Liver (tissue), 3 donors: Measurements from ENCODE around the gene FRMD1.

Experiments
- ATF3 ChIP-seq: IDR thresholded peaks from 2 replicates; pipeline ENCODE4 v1.6.1; 2016; ENCODE audit warnings: antibody characterized with exemption
- CTCF ChIP-seq: fragments of 150-350 bp; IDR thresholded peaks from 2 replicates; pipeline ENCODE4 v1.5.1; 2017; ENCODE audit warnings: improper control_type of control experiment, low read depth, low read length; ENCODE audit not compliant: missing input control
- EGR1 ChIP-seq, 2 donors: IDR thresholded peaks; 2 replicates each; pipeline ENCODE4 v1.6.1; 2016 to 2018; ENCODE audit warnings: antibody characterized with exemption in 2 of 2, low read depth in 2 of 2
- FOXA1 ChIP-seq: IDR thresholded peaks from 2 replicates; pipeline ENCODE4 v1.6.1; 2016; ENCODE audit warnings: antibody characterized with exemption
- FOXA2 ChIP-seq: IDR thresholded peaks from 2 replicates; pipeline ENCODE4 v1.6.1; 2016; ENCODE audit warnings: antibody characterized with exemption
- HNF4G ChIP-seq: IDR thresholded peaks from 2 replicates; pipeline ENCODE4 v1.6.1; 2016; ENCODE audit warnings: antibody characterized with exemption
- JUND ChIP-seq, 2 donors: IDR thresholded peaks; 2 replicates each; pipeline ENCODE4 v1.6.1; 2016; ENCODE audit warnings: antibody characterized with exemption in 2 of 2
- MAX ChIP-seq: IDR thresholded peaks from 2 replicates; pipeline ENCODE4 v1.6.1; 2016; ENCODE audit warnings: antibody characterized with exemption
- NR2F2 ChIP-seq: IDR thresholded peaks from 2 replicates; pipeline ENCODE4 v1.6.1; 2016; ENCODE audit warnings: antibody characterized with exemption
- REST ChIP-seq: IDR thresholded peaks from 2 replicates; pipeline ENCODE4 v1.6.1; 2016; ENCODE audit warnings: antibody characterized with exemption, mild to moderate bottlenecking
- SP1 ChIP-seq: IDR thresholded peaks from 2 replicates; pipeline ENCODE4 v1.6.1; 2018; ENCODE audit warnings: antibody characterized with exemption, mild to moderate bottlenecking
- TAF1 ChIP-seq: conservative IDR thresholded peaks from 2 replicates; pipeline ENCODE4 v1.6.1; 2016; ENCODE audit warnings: antibody characterized with exemption, mild to moderate bottlenecking
- YY1 ChIP-seq: IDR thresholded peaks from 2 replicates; pipeline ENCODE4 v1.6.1; 2016; ENCODE audit warnings: antibody characterized with exemption, mild to moderate bottlenecking
- ZBTB33 ChIP-seq: IDR thresholded peaks from 2 replicates; pipeline ENCODE4 v1.6.1; 2016; ENCODE audit warnings: antibody characterized with exemption
- donor health status: healthy.
- donor health status: healthy.

GRCh38 chr6:168072730-168073129 lies 6.3 kb downstream of the FRMD1 start:
- TF ChIP-seq ZBTB33 (no peak), CTCF (no peak), REST (no peak), NR2F2 (no peak), ATF3 (no peak), TAF1 (no peak), MAX (no peak), FOXA2 (no peak), HNF4G (no peak), SP1 (no peak), YY1 (no peak), FOXA1 (no peak), EGR1 (IDR thresholded peaks at IDR 0.05; ENCODE audit: low read depth in 2 of 2) (no peak), JUND (IDR thresholded peaks at IDR 0.05) (no peak)
